Activated T-helper 1 cell treated with anti-CD3 and anti-CD28 coated beads, Interleukin-12 subunit alpha, Interleukin-12 subunit beta, Interleukin-2, Interleukin-4 antibody, amounts not matched to agents 30 ng/mL and 10 ng/mL and 1 ng/mL, durations not matched to agents 14 hours and 24 hours and 36 hours (primary cell): ENCODE results near the gene ABL1. TPM values are rescaled to one million over a fixed set of nuclear protein-coding genes. Genes with fewer than 3 reads are reported as not detected.

Experiments used
- DNase-seq: peaks from one replicate; pipeline ENCODE4 v3.0.0; 2021; ENCODE audit warnings: low spot score
- H3K27ac Mint-ChIP-seq: one replicate; pipeline ENCODE4 v1.8.0; 2021; ENCODE audit warnings: mild to moderate bottlenecking, mixed read lengths
- H3K27me3 Mint-ChIP-seq: one replicate; pipeline ENCODE4 v1.8.0; 2022; ENCODE audit warnings: mild to moderate bottlenecking, moderate library complexity, mixed read lengths; ENCODE audit not compliant: insufficient read depth
- H3K36me3 Mint-ChIP-seq: one replicate; pipeline ENCODE4 v1.8.0; 2021; ENCODE audit warnings: low read depth, mixed read lengths
- H3K4me1 Mint-ChIP-seq: one replicate; pipeline ENCODE4 v1.8.0; 2021; ENCODE audit warnings: low read depth, mixed read lengths
- H3K4me3 Mint-ChIP-seq: one replicate; pipeline ENCODE4 v1.8.0; 2021; ENCODE audit warnings: mild to moderate bottlenecking, moderate library complexity, mixed read lengths
- H3K9me3 Mint-ChIP-seq: one replicate; pipeline ENCODE4 v1.8.0; 2021; ENCODE audit warnings: mixed read lengths
- intact Hi-C: fragments of 100-400 bp; cut with micrococcal nuclease; formaldehyde crosslinking; loops from one replicate; pipeline ENCODE4 v1.15.1; 2024
- total RNA-seq: library from RNA; stranded (reverse); gene quantifications from 2 replicates; pipeline ENCODE4 v1.2.3, GENCODE V29; 2022

ABL1 gene
- total RNA-seq, 1 donor from 2014 or later: 34.2 TPM

GRCh38 chr9:130931508-130932254, 96.6 kb downstream of the ABL1 start:
- Mint-ChIP-seq H3K4me1 (no peaks in the 10 kb centered on the region), H3K4me3 (no peak overlapping the region), H3K36me3 (no peaks in the 10 kb centered on the region), H3K9me3 (no peaks in the 10 kb centered on the region), H3K27me3 (peaks cover 29% of the 10 kb centered on the region), H3K27ac (no peak overlapping the region)
- intact Hi-C loops: no loop called here
- no peak for DNase-seq

- H3K9me3 Mint-ChIP-seq: no peaks in the 10 kb centered on the region
- DNase-seq: no peak
- no peak overlapping the region for H3K27ac Mint-ChIP-seq
- H3K27me3 Mint-ChIP-seq: peaks cover 35% of the 10 kb centered on the region
- intact Hi-C loops: no loop called here
- no peak overlapping the region for H3K4me3 Mint-ChIP-seq
- no peaks in the 10 kb centered on the region for H3K4me1 Mint-ChIP-seq
- no peaks in the 10 kb centered on the region for H3K36me3 Mint-ChIP-seq
Measured at GRCh38 chr9:130932255-130933079, 97.4 kb downstream of the ABL1 start.

GRCh38 chr9:130933114-130934046, 98.3 kb downstream of the ABL1 start:
- Mint-ChIP-seq H3K9me3 (no peaks in the 10 kb centered on the region), H3K27ac (no peak overlapping the region), H3K36me3 (no peaks in the 10 kb centered on the region), H3K27me3 (peaks cover 39% of the 10 kb centered on the region), H3K4me3 (no peak overlapping the region), H3K4me1 (no peaks in the 10 kb centered on the region)
- no peak for DNase-seq
- intact Hi-C loops: no loop called here

GRCh38 chr9:130934246-130934645, 99.2 kb downstream of the ABL1 start:
- Mint-ChIP-seq H3K27ac (no peak overlapping the region), H3K27me3 (peaks cover 41% of the 10 kb centered on the region), H3K36me3 (no peaks in the 10 kb centered on the region), H3K9me3 (no peaks in the 10 kb centered on the region), H3K4me1 (no peaks in the 10 kb centered on the region), H3K4me3 (no peak overlapping the region)
- DNase-seq: no peak
- intact Hi-C loops: no loop called here

- intact Hi-C loops: no loop called here
- Mint-ChIP-seq H3K27me3 (peaks cover 41% of the 10 kb centered on the region), H3K4me1 (no peaks in the 10 kb centered on the region), H3K27ac (no peak overlapping the region), H3K9me3 (no peaks in the 10 kb centered on the region), H3K4me3 (no peak overlapping the region), H3K36me3 (no peaks in the 10 kb centered on the region)
- DNase-seq: no peak
Measured at GRCh38 chr9:130934702-130935647, 99.9 kb downstream of the ABL1 start.

- H3K9me3 Mint-ChIP-seq: no peaks in the 10 kb centered on the region
- H3K27ac Mint-ChIP-seq: no peak overlapping the region
- no peak for DNase-seq
- H3K36me3 Mint-ChIP-seq: no peaks in the 10 kb centered on the region
- H3K4me3 Mint-ChIP-seq: no peak overlapping the region
- peaks cover 4% of the 10 kb centered on the region for H3K4me1 Mint-ChIP-seq
- peaks cover 46% of the 10 kb centered on the region for H3K27me3 Mint-ChIP-seq
- intact Hi-C loops: no loop called here
Measured at GRCh38 chr9:130935648-130936271, 100.7 kb downstream of the ABL1 start.

- Mint-ChIP-seq H3K27ac (no peak overlapping the region), H3K36me3 (no peaks in the 10 kb centered on the region), H3K4me1 (peaks cover 4% of the 10 kb centered on the region), H3K9me3 (no peaks in the 10 kb centered on the region), H3K27me3 (peaks cover 52% of the 10 kb centered on the region), H3K4me3 (peak overlapping the region; percentile 22)
- intact Hi-C loops: no loop called here
- DNase-seq: no peak
Measured at GRCh38 chr9:130936285-130937117, 101.4 kb downstream of the ABL1 start.

Other genes with a start within 250 kb of the ABL1 start
- gene PRDM12, start 170.7 kb upstream of the ABL1 start, total RNA-seq: 0.31 and 0.32 TPM in 2 replicates
- gene EXOSC2, start 141.5 kb upstream of the ABL1 start, total RNA-seq: 107 TPM in 2 replicates
- gene QRFP, start 61.6 kb downstream of the ABL1 start, total RNA-seq: not detected in 2 replicates
- gene FIBCD1, start 104.0 kb downstream of the ABL1 start, total RNA-seq: not detected in 2 replicates
- gene LAMC3, start 173.9 kb downstream of the ABL1 start, total RNA-seq: 0.05 TPM in 2 replicates